HCT116 (cell line): ENCODE measurements around the gene RNF212. TPM values are rescaled to one million over a fixed set of nuclear protein-coding genes. Genes with fewer than 3 reads are reported as not detected.

Experiments
- ATAC-seq: fragments of 200-7000 bp; cut with Tn5 transposase; 2 replicates; pipeline ENCODE4 v1.9.1; 2020; ENCODE audit warnings: mild to moderate bottlenecking, moderate library complexity
- BruUV-seq: library from RNA; stranded (reverse); fragments of 400-500 nt; replicated peaks from 2 replicates; lab custom pipeline; 2021; lab: Mats Ljungman, UMichigan
- CTCF ChIA-PET: fragments of 300-600 bp; sonication (Branson Sonifier 250); formaldehyde crosslinking; loops from one replicate; lab custom pipeline; 2021; ENCODE audit warnings: antibody characterized with exemption; lab: Charles Lee
- POLR2A ChIA-PET: fragments of 300-600, 350-600 bp; sonication (Branson Sonifier 250); formaldehyde crosslinking; loops from one replicate; lab custom pipeline; 2021; ENCODE audit warnings: antibody characterized with exemption; lab: Charles Lee
- RAD21 ChIA-PET, 2 experiments: fragments of 300-600 bp; sonication (Branson Sonifier 250); formaldehyde crosslinking; loops; one replicate each; lab custom pipeline; 2023; ENCODE audit warnings: low total read pairs in 2 of 2; ENCODE audit not compliant: uncharacterized antibody in 2 of 2, unreplicated experiment in 2 of 2, low non-redundant PET in 1 of 2; lab: Charles Lee
- DNase-seq: peaks from one replicate; pipeline ENCODE4 v3.0.0-alpha.2; 2010; ENCODE audit warnings: low read depth, low spot score
- H2AFZ ChIP-seq: fragments of 200-600 bp; shearing (Covaris generic), sonication (generic); 2 replicates; pipeline ENCODE4 v1.6.1; 2017; ENCODE audit warnings: low read depth, mixed run types, mixed read lengths, antibody characterized with exemption, low read length; ENCODE audit not compliant: poor library complexity, severe bottlenecking
- H3K27ac ChIP-seq: 2 replicates; pipeline ENCODE4 v1.5.1; 2012; ENCODE audit warnings: low read depth, low read length
- H3K27me3 ChIP-seq: fragments of 200-600 bp; sonication (generic); 2 replicates; pipeline ENCODE4 v1.6.1; 2016; ENCODE audit warnings: mixed run types, low read length, mixed read lengths; ENCODE audit not compliant: insufficient read depth
- H3K36me3 ChIP-seq, 2 experiments: fragments of 200-500 bp in 1 of 2; fragments of 200-600 bp in 1 of 2; sonication (Bioruptor generic) in 1 of 2; sonication (generic) in 1 of 2; 2 replicates each; pipeline versions ENCODE4 v1.5.1 to v1.6.1; 2014 to 2016; ENCODE audit warnings: low read length in 2 of 2, inconsistent platforms in 1 of 2, mixed read lengths in 1 of 2, mixed run types in 1 of 2; ENCODE audit not compliant: insufficient read depth in 2 of 2, control insufficient read depth in 1 of 2
- H3K4me1 ChIP-seq, 2 experiments: fragments of 200-600 bp in 1 of 2; sonication (generic) in 1 of 2; 2 replicates each; pipeline versions ENCODE4 v1.5.1 to v1.6.1; 2012 to 2017; ENCODE audit warnings: low read length in 2 of 2, inconsistent platforms in 1 of 2, mild to moderate bottlenecking in 1 of 2, mixed read lengths in 1 of 2, mixed run types in 1 of 2, moderate library complexity in 1 of 2; ENCODE audit not compliant: insufficient read depth in 2 of 2, control insufficient read depth in 1 of 2
- H3K4me2 ChIP-seq: fragments of 200-600 bp; sonication (generic); 2 replicates; pipeline ENCODE4 v1.6.1; 2017; ENCODE audit warnings: mixed run types, low read length, mixed read lengths
- H3K4me3 ChIP-seq, 2 experiments: fragments of 200-600 bp in 1 of 2; sonication (generic) in 1 of 2; replicated peaks in 1 of 2; 2 replicates each; pipeline ENCODE4 v1.5.1; 2011 to 2016; ENCODE audit warnings: low read length in 2 of 2, control low read depth in 1 of 2, low read depth in 1 of 2, mild to moderate bottlenecking in 1 of 2, mixed read lengths in 1 of 2, mixed run types in 1 of 2
- H3K79me2 ChIP-seq: fragments of 200-600 bp; sonication (generic); 2 replicates; pipeline ENCODE4 v1.6.1; 2017; ENCODE audit warnings: mild to moderate bottlenecking, mixed run types, low read length, moderate library complexity, mixed read lengths; ENCODE audit not compliant: insufficient read depth
- H3K9ac ChIP-seq: fragments of 200-600 bp; sonication (generic); 2 replicates; pipeline ENCODE4 v1.6.1; 2016; ENCODE audit warnings: low read length, mixed read lengths
- H3K9me2 ChIP-seq: fragments of 200-600 bp; sonication (generic), shearing (Covaris generic); 2 replicates; pipeline ENCODE4 v1.6.1; 2017; ENCODE audit warnings: mixed run types, mild to moderate bottlenecking, moderate library complexity; ENCODE audit not compliant: insufficient read depth
- H3K9me3 ChIP-seq, 2 experiments: fragments of 200-500 bp in 1 of 2; fragments of 200-600 bp in 1 of 2; sonication (Bioruptor generic) in 1 of 2; sonication (generic) in 1 of 2; 2 replicates each; pipeline ENCODE4 v1.6.1; 2014 to 2017; ENCODE audit warnings: low read length in 2 of 2, mixed read lengths in 2 of 2, inconsistent platforms in 1 of 2, low read depth in 1 of 2, mild to moderate bottlenecking in 1 of 2, mixed run types in 1 of 2, moderate library complexity in 1 of 2; ENCODE audit not compliant: control insufficient read depth in 1 of 2, insufficient read depth in 1 of 2
- H4K20me1 ChIP-seq: fragments of 200-600 bp; sonication (generic), shearing (Covaris generic); 2 replicates; pipeline ENCODE4 v1.6.1; 2017; ENCODE audit warnings: mixed run types, mild to moderate bottlenecking, moderate library complexity; ENCODE audit not compliant: insufficient read depth
- CBX3 ChIP-seq: IDR thresholded peaks from 2 replicates; pipeline ENCODE4 v1.6.1; 2012; ENCODE audit warnings: low read depth
- CEBPB ChIP-seq: IDR thresholded peaks from 2 replicates; pipeline ENCODE4 v1.6.1; 2012; ENCODE audit warnings: low read depth
- EZH2phosphoT487 ChIP-seq: fragments of 200-600 bp; IDR thresholded peaks from 2 replicates; pipeline ENCODE4 v1.6.1; 2018; ENCODE audit warnings: antibody characterized with exemption, borderline replicate concordance
- JUND ChIP-seq: IDR thresholded peaks from 2 replicates; pipeline ENCODE4 v1.6.1; 2012
- RAD21 ChIP-seq: IDR thresholded peaks from 2 replicates; pipeline ENCODE4 v1.6.1; 2012; ENCODE audit warnings: low read depth, mild to moderate bottlenecking
- SIN3A ChIP-seq: IDR thresholded peaks from 2 replicates; pipeline ENCODE4 v1.6.1; 2012; ENCODE audit warnings: low read depth
- SP1 ChIP-seq: IDR thresholded peaks from 2 replicates; pipeline ENCODE4 v1.6.1; 2012; ENCODE audit warnings: low read depth
- ZFX ChIP-seq: fragments of 450-650 bp; IDR thresholded peaks from 2 replicates; pipeline ENCODE4 v1.6.1; 2017
- intact Hi-C: fragments of 100-400 bp; cut with micrococcal nuclease; formaldehyde crosslinking; loops from 2 replicates; pipeline ENCODE4 v1.10.0; 2022
- total RNA-seq: library from RNA; stranded (reverse); gene quantifications from one replicate; pipeline ENCODE4 v1.2.1, GENCODE V29; 2021; ENCODE audit not compliant: unreplicated experiment
- TF ChIP-seq, protein P1 (sequence below): IDR thresholded peaks from 2 replicates; pipeline ENCODE4 v1.6.1; 2012; ENCODE audit warnings: low read depth
- TF ChIP-seq, protein P2 (sequence below): IDR thresholded peaks from 2 replicates; pipeline ENCODE4 v1.6.1; 2012
- TF ChIP-seq, protein P3 (sequence below), 3 experiments: fragments of 200-600 bp in 1 of 3; sonication (generic) in 1 of 3; IDR thresholded peaks in 2 of 3; conservative IDR thresholded peaks in 1 of 3; 2 replicates each; pipeline ENCODE4 v1.5.1; 2012 to 2017; ENCODE audit warnings: low read depth in 2 of 3, low read length in 2 of 3, antibody characterized with exemption in 1 of 3, borderline replicate concordance in 1 of 3, control low read depth in 1 of 3, mild to moderate bottlenecking in 1 of 3, mixed read lengths in 1 of 3, mixed run types in 1 of 3, moderate library complexity in 1 of 3; ENCODE audit not compliant: insufficient read depth in 1 of 3

The RNF212 gene
- total RNA-seq, 1 experiment from 2014 or later = not detected

DNA sequence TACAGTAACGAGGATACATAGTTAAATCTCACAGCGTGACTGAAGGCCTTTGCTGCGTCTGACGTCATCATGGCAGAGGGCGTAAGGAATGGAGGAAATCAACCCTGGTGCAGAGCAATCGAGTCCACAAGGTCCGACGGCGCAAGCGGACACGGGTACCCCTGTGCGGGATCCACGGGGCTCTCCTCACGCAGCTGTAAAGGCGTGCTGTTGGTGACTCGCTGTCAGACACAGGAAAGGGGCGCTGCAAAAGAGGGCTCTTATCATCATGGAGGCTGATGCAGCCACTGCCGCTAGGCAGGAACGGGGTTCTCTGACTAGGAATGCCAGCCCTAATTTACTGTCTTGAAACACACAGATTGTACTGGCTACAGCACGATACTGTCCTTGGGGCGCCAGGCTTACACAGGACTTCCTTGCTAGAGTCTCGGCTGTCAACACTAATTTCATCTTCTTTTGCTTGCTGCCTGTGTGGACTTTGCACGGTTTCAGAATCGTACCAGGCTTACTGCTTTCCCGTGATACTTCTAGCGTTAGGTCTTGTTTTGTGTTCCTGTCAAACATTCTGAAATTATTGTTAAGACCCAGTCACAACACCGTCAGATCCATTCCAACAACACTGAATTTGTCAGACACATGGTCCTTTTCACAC lies 13.6 kb downstream of the RNF212 start (continued):
- TF ChIP-seq, protein P1, sequence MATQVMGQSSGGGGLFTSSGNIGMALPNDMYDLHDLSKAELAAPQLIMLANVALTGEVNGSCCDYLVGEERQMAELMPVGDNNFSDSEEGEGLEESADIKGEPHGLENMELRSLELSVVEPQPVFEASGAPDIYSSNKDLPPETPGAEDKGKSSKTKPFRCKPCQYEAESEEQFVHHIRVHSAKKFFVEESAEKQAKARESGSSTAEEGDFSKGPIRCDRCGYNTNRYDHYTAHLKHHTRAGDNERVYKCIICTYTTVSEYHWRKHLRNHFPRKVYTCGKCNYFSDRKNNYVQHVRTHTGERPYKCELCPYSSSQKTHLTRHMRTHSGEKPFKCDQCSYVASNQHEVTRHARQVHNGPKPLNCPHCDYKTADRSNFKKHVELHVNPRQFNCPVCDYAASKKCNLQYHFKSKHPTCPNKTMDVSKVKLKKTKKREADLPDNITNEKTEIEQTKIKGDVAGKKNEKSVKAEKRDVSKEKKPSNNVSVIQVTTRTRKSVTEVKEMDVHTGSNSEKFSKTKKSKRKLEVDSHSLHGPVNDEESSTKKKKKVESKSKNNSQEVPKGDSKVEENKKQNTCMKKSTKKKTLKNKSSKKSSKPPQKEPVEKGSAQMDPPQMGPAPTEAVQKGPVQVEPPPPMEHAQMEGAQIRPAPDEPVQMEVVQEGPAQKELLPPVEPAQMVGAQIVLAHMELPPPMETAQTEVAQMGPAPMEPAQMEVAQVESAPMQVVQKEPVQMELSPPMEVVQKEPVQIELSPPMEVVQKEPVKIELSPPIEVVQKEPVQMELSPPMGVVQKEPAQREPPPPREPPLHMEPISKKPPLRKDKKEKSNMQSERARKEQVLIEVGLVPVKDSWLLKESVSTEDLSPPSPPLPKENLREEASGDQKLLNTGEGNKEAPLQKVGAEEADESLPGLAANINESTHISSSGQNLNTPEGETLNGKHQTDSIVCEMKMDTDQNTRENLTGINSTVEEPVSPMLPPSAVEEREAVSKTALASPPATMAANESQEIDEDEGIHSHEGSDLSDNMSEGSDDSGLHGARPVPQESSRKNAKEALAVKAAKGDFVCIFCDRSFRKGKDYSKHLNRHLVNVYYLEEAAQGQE = no peak
- TF ChIP-seq JUND = no peak
- TF ChIP-seq EZH2phosphoT487 = no peak
- TF ChIP-seq CEBPB = no peak
- no peak for TF ChIP-seq RAD21
- no peak for TF ChIP-seq CBX3

DNA sequence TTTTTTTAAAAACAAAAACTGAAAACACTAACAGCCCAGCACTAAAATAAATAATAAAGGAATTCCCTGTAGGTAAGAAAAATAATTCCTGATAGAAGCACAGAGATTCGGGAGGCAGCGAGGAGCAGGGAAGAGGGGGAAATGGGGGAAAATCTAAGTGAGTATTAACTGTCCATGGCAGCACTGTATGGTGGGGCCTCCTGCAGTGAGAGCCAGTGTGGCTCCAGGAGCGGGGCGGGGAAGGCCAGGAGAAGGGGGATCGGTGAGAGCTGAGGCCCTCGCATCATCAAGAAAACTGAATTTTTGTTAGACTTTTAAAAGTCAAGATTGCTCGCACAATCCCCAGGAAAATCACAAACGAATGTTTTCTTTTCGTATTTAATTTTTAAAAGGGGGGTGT lies 14.1 kb downstream of the RNF212 start:
- H2AFZ ChIP-seq = no peak overlapping the region
- no peaks in the 10 kb centered on the region for H3K36me3 ChIP-seq
- H3K4me2 ChIP-seq = no peak overlapping the region
- RAD21 ChIA-PET = no interaction called here
- no peaks in the 10 kb centered on the region for H4K20me1 ChIP-seq
- no peaks in the 10 kb centered on the region for H3K4me1 ChIP-seq
- no peaks in the 10 kb centered on the region for H3K9me3 ChIP-seq
- no TSS peak for BruUV-seq
- ATAC-seq (no peak), DNase-seq (no peak)
- no peaks in the 10 kb centered on the region for H3K27me3 ChIP-seq
- intact Hi-C loops = no loop called here
- no peaks in the 10 kb centered on the region for H3K9me2 ChIP-seq
- CTCF ChIA-PET = no interaction called here
- H3K27ac ChIP-seq = no peak overlapping the region
- H3K9ac ChIP-seq = no peak overlapping the region
- TF ChIP-seq, protein P2, sequence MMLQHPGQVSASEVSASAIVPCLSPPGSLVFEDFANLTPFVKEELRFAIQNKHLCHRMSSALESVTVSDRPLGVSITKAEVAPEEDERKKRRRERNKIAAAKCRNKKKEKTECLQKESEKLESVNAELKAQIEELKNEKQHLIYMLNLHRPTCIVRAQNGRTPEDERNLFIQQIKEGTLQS = no peak
- TF ChIP-seq, protein P1 = no peak
- TF ChIP-seq JUND = no peak
- no peak for TF ChIP-seq CEBPB
- TF ChIP-seq SIN3A = no peak
- TF ChIP-seq, protein P3, sequence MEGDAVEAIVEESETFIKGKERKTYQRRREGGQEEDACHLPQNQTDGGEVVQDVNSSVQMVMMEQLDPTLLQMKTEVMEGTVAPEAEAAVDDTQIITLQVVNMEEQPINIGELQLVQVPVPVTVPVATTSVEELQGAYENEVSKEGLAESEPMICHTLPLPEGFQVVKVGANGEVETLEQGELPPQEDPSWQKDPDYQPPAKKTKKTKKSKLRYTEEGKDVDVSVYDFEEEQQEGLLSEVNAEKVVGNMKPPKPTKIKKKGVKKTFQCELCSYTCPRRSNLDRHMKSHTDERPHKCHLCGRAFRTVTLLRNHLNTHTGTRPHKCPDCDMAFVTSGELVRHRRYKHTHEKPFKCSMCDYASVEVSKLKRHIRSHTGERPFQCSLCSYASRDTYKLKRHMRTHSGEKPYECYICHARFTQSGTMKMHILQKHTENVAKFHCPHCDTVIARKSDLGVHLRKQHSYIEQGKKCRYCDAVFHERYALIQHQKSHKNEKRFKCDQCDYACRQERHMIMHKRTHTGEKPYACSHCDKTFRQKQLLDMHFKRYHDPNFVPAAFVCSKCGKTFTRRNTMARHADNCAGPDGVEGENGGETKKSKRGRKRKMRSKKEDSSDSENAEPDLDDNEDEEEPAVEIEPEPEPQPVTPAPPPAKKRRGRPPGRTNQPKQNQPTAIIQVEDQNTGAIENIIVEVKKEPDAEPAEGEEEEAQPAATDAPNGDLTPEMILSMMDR (IDR thresholded peaks at IDR 0.05 in 2 of 3, conservative IDR thresholded peaks at IDR 0.05 in 1 of 3; ENCODE audit: borderline replicate concordance in 1 of 3, insufficient read depth in 1 of 3, low read depth in 2 of 3, low read length in 2 of 3) = no peak
- no peak for TF ChIP-seq ZFX
- no peak for TF ChIP-seq SP1
- POLR2A ChIA-PET = no interaction called here
- no peaks in the 10 kb centered on the region for H3K79me2 ChIP-seq
- H3K4me3 ChIP-seq = no peak overlapping the region
